Prostate gland (tissue), 2 donors: ENCODE data around the gene SFSWAP.
"Not testable (repeated sequence)": the region's sequence is repeated elsewhere in the genome, so short reads cannot be mapped to it uniquely, and the experiment has no call there.

Experiments
- CTCF ChIP-seq, 4 experiments: fragments of 200-600 bp in 2 of 4; fragments of 450-650 bp in 2 of 4; sonication (generic) in 2 of 4; IDR thresholded peaks; 1 replicate in 3 of 4; 2 replicates in 1 of 4; pipeline ENCODE4 v1.5.1; 2016 to 2019; ENCODE audit warnings: antibody characterized with exemption in 4 of 4, mild to moderate bottlenecking in 2 of 4, moderate library complexity in 2 of 4
- POLR2A ChIP-seq: fragments of 450-650 bp; IDR thresholded peaks from one replicate; pipeline ENCODE4 v1.6.1; 2016; ENCODE audit warnings: antibody characterized with exemption, mild to moderate bottlenecking
- POLR2AphosphoS5 ChIP-seq: sonication (generic); formaldehyde crosslinking; IDR thresholded peaks from one replicate; pipeline ENCODE4 v1.6.1; 2017; ENCODE audit warnings: antibody characterized with exemption

GRCh38 chr12:131706709-131707108 lies 4.2 kb upstream of the SFSWAP start:
- TF ChIP-seq CTCF (IDR thresholded peaks at IDR 0.05); POLR2AphosphoS5; POLR2A: not testable (repeated sequence)
